PC-3 (cell line): ENCODE measurements around the gene CDS1. TPM values are rescaled to one million over a fixed set of nuclear protein-coding genes. Genes with fewer than 3 reads are reported as not detected.
"Not testable (repeated sequence)": the region's sequence is repeated elsewhere in the genome, so short reads cannot be mapped to it uniquely, and the experiment has no call there.

Source experiments
- ATAC-seq: fragments of 200-7000 bp; cut with Tn5 transposase; 2 replicates; pipeline ENCODE4 v1.9.1; 2020; ENCODE audit warnings: mild to moderate bottlenecking, moderate library complexity
- BruUV-seq: library from RNA; stranded (reverse); fragments of 400-500 nt; replicated peaks from 2 replicates; lab custom pipeline; 2021; lab: Mats Ljungman, UMichigan
- CTCF ChIA-PET: fragments of 300-600 bp; sonication (Branson Sonifier 250); formaldehyde crosslinking; loops from one replicate; lab custom pipeline; 2022; ENCODE audit warnings: antibody characterized with exemption; lab: Charles Lee
- POLR2A ChIA-PET: fragments of 300-600 bp; sonication (Branson Sonifier 250); formaldehyde crosslinking; loops from one replicate; lab custom pipeline; 2022; ENCODE audit warnings: antibody characterized with exemption; ENCODE audit not compliant: unreplicated experiment; lab: Charles Lee
- DNase-seq: peaks from one replicate; pipeline ENCODE4 v3.0.0-alpha.2; 2015
- H2AFZ ChIP-seq: fragments of 300-600 bp; sonication (generic); 2 replicates; pipeline ENCODE4 v1.6.0; 2016; ENCODE audit warnings: antibody characterized with exemption, low read length
- H3F3A ChIP-seq: fragments of 300-600 bp; sonication (generic); one replicate; pipeline ENCODE4 v1.6.0; 2017; ENCODE audit warnings: antibody characterized with exemption, low read length, control low read depth, mild to moderate bottlenecking; ENCODE audit not compliant: unreplicated experiment
- H3K27ac ChIP-seq: fragments of 300-600 bp; sonication (generic); 2 replicates; pipeline ENCODE4 v1.5.1; 2016; ENCODE audit warnings: mild to moderate bottlenecking, low read length
- H3K27me3 ChIP-seq: fragments of 300-600 bp; sonication (generic); 2 replicates; pipeline ENCODE4 v1.6.1; 2016; ENCODE audit warnings: low read length, mixed read lengths
- H3K36me3 ChIP-seq: fragments of 300-600 bp; sonication (generic); 2 replicates; pipeline ENCODE4 v1.6.1; 2016; ENCODE audit warnings: low read depth, mixed run types, low read length, mixed read lengths
- H3K4me1 ChIP-seq: fragments of 300-600 bp; sonication (generic); 2 replicates; pipeline ENCODE4 v1.5.1; 2016; ENCODE audit warnings: low read length; ENCODE audit not compliant: insufficient read depth
- H3K4me2 ChIP-seq: fragments of 300-600 bp; sonication (generic); 2 replicates; pipeline ENCODE4 v1.6.0; 2016; ENCODE audit warnings: low read length
- H3K4me3 ChIP-seq: fragments of 300-600 bp; sonication (generic); 2 replicates; pipeline ENCODE4 v1.5.1; 2016; ENCODE audit warnings: mild to moderate bottlenecking, low read length, mixed read lengths
- H3K79me2 ChIP-seq: fragments of 300-600 bp; sonication (generic); 2 replicates; pipeline ENCODE4 v1.6.1; 2017; ENCODE audit warnings: low read length, mixed read lengths
- H3K9ac ChIP-seq: fragments of 300-600 bp; sonication (generic); 2 replicates; pipeline ENCODE4 v1.6.0; 2016; ENCODE audit warnings: mild to moderate bottlenecking, low read length
- H3K9me2 ChIP-seq: fragments of 300-600 bp; sonication (generic); replicated peaks from 2 replicates; pipeline ENCODE4 v1.6.1; 2016; ENCODE audit warnings: mixed run types, low read length, mixed read lengths
- H3K9me3 ChIP-seq: fragments of 300-600 bp; sonication (generic); 2 replicates; pipeline ENCODE4 v1.6.1; 2016; ENCODE audit warnings: low read length, mixed read lengths
- H4K20me1 ChIP-seq: fragments of 300-600 bp; sonication (generic); 2 replicates; pipeline ENCODE4 v1.6.1; 2016; ENCODE audit warnings: low read length, mixed read lengths
- EZH2 ChIP-seq: fragments of 300-600 bp; sonication (generic); IDR thresholded peaks from one replicate; pipeline ENCODE4 v1.6.1; 2017; ENCODE audit warnings: antibody characterized with exemption, mild to moderate bottlenecking, low read length; ENCODE audit not compliant: unreplicated experiment
- EZH2phosphoT487 ChIP-seq: fragments of 300-600 bp; sonication (generic); IDR thresholded peaks from 2 replicates; pipeline ENCODE4 v1.6.1; 2018; ENCODE audit warnings: mild to moderate bottlenecking, antibody characterized with exemption, low read length, borderline replicate concordance
- intact Hi-C: fragments of 100-400 bp; cut with micrococcal nuclease; formaldehyde crosslinking; loops from 2 replicates; pipeline ENCODE4 v1.9.0; 2023
- total RNA-seq: library from RNA; depleted of rRNA; stranded (reverse); fragments of >200 nt; gene quantifications from 2 replicates; pipeline ENCODE4 v1.2.3, GENCODE V29; 2014
- TF ChIP-seq, protein P1 (sequence below): fragments of 300-600 bp; sonication (generic); conservative IDR thresholded peaks from 2 replicates; pipeline ENCODE4 v1.5.1; 2017; ENCODE audit warnings: antibody characterized with exemption, low read depth, mild to moderate bottlenecking, low read length

The CDS1 gene
- total RNA-seq, 1 experiment from 2014 or later, result 10.4 TPM

DNA sequence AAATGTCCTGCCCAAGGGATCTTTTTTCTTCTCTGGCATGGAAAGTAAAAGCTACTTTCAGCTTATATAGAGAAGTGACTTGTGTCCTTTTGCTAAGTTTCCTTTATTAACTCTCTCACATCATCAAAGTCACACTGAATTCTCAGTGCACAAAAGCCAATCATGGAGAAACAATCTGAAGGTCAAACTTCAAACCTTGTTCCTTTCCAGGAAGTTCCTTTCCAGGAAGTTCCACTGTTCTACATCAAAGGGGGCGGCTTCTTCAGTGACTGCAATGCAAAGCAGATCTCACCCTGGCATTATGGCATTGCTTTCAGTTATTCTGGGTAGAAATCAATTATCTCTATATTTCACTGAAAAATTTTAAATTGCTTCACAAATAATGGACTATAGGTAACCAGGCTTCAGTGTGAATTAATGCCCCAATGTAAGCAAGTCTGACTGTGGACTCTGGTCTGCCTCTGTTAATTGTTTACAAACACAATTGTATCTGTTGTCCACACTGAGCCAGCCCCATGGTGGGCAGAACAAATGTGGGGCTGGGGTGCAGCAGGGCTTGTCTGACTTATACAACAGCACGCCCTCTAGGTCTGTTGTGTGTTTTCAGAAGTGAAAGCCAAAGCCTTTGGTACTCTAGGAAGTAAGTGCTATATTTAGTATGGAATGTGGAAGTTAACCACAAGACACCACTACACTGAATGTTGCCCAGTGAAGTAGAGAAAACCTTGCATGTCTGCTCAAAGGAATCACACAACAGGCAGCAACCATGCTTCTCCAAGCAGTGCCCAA is 98.8 kb downstream of the CDS1 start:
- CTCF ChIA-PET, result no interaction called here
- no TSS peak for BruUV-seq
- H3K36me3 ChIP-seq, result peaks cover 8% of the 10 kb centered on the region; the same call in 1 of the 2 replicates
- no peak overlapping the region for H3K27ac ChIP-seq
- H3K4me1 ChIP-seq, result peaks cover 10% of the 10 kb centered on the region
- H3K79me2 ChIP-seq, result no peaks in the 10 kb centered on the region
- peak; percentile 40 for DNase-seq
- H3F3A ChIP-seq, result no peaks in the 10 kb centered on the region
- no peak overlapping the region for H3K4me3 ChIP-seq
- intact Hi-C loops, result no loop called here
- H3K9ac ChIP-seq, result no peak overlapping the region
- H3K9me3 ChIP-seq, result no peaks in the 10 kb centered on the region
- no peaks in the 10 kb centered on the region for H3K9me2 ChIP-seq
- POLR2A ChIA-PET, result no interaction called here
- no peak overlapping the region for H2AFZ ChIP-seq
- H4K20me1 ChIP-seq, result no peaks in the 10 kb centered on the region
- TF ChIP-seq EZH2phosphoT487, result no peak
- TF ChIP-seq, protein P1, sequence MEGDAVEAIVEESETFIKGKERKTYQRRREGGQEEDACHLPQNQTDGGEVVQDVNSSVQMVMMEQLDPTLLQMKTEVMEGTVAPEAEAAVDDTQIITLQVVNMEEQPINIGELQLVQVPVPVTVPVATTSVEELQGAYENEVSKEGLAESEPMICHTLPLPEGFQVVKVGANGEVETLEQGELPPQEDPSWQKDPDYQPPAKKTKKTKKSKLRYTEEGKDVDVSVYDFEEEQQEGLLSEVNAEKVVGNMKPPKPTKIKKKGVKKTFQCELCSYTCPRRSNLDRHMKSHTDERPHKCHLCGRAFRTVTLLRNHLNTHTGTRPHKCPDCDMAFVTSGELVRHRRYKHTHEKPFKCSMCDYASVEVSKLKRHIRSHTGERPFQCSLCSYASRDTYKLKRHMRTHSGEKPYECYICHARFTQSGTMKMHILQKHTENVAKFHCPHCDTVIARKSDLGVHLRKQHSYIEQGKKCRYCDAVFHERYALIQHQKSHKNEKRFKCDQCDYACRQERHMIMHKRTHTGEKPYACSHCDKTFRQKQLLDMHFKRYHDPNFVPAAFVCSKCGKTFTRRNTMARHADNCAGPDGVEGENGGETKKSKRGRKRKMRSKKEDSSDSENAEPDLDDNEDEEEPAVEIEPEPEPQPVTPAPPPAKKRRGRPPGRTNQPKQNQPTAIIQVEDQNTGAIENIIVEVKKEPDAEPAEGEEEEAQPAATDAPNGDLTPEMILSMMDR, result peak; percentile 21; the same call in 1 of the 2 replicates
- no peaks in the 10 kb centered on the region for H3K27me3 ChIP-seq
- H3K4me2 ChIP-seq, result no peak overlapping the region
- peak; percentile 51 for ATAC-seq

DNA sequence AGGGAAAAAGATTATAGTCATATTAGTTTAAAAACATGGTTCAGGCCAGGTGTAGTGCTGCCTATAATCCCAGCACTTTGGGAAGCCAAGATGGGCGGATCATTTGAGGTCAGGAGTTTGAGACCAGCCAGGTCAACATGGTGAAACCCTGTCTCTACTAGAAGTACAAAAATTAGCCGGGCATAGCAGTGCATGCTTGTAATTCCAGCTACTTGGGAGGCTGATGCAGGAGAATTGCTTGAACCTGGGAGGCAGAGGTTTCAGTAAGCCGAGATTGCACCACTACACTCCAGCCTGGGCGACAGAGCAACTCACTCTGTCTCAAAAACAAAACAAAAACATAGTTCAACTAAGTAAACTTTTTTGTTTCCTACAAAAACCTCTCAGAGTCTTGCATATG is 99.7 kb downstream of the CDS1 start:
- H3K4me1 ChIP-seq, result peaks cover 10% of the 10 kb centered on the region
- DNase-seq, H3K36me3 ChIP-seq, H3K4me2 ChIP-seq, H3F3A ChIP-seq, H3K27ac ChIP-seq, ATAC-seq, H2AFZ ChIP-seq, H4K20me1 ChIP-seq, H3K79me2 ChIP-seq, BruUV-seq, intact Hi-C loops, CTCF ChIA-PET, H3K9me2 ChIP-seq, H3K27me3 ChIP-seq, POLR2A ChIA-PET, H3K4me3 ChIP-seq, H3K9me3 ChIP-seq, H3K9ac ChIP-seq: not testable (repeated sequence)

GRCh38 chr4:84683064-84683850 is 100.3 kb downstream of the CDS1 start:
- ChIA-PET POLR2A (no interaction called here), CTCF (no interaction called here)

More at GRCh38 chr4:84683064-84683850, 100.3 kb downstream of the CDS1 start:
- Histone ChIP-seq H3K79me2 (no peaks in the 10 kb centered on the region), H3K27me3 (no peaks in the 10 kb centered on the region), H3K4me1 (peaks cover 10% of the 10 kb centered on the region), H3K9me3 (no peaks in the 10 kb centered on the region), H3K9ac (no peak overlapping the region), H3K36me3 (peaks cover 12% of the 10 kb centered on the region; the same call in 1 of the 2 replicates), H3K4me2 (no peak overlapping the region), H3K4me3 (no peak overlapping the region), H3F3A (no peaks in the 10 kb centered on the region), H2AFZ (no peak overlapping the region), H4K20me1 (no peaks in the 10 kb centered on the region), H3K27ac (no peak overlapping the region), H3K9me2 (no peaks in the 10 kb centered on the region)
- BruUV-seq, result no TSS peak
- ATAC-seq, result no peak
- no peak for TF ChIP-seq EZH2phosphoT487
- no peak for TF ChIP-seq EZH2
- TF ChIP-seq, protein P1, result no peak
- no peak for DNase-seq
- intact Hi-C loops, result no loop called here
